Stimulated activated CD4-positive, alpha-beta T cell treated with anti-CD3 and anti-CD28 coated beads, Interleukin-2, amount 100 ng/mL, for 24 hours (primary cell): ENCODE results near the gene KCTD11.
A peak's percentile ranks its signal among the peaks of the same experiment; 100 is the strongest.

Source experiments
- DNase-seq, 2 donors: peaks; one replicate each; pipeline ENCODE4 v3.0.0-alpha.2; 2020

The KCTD11 gene

DNA sequence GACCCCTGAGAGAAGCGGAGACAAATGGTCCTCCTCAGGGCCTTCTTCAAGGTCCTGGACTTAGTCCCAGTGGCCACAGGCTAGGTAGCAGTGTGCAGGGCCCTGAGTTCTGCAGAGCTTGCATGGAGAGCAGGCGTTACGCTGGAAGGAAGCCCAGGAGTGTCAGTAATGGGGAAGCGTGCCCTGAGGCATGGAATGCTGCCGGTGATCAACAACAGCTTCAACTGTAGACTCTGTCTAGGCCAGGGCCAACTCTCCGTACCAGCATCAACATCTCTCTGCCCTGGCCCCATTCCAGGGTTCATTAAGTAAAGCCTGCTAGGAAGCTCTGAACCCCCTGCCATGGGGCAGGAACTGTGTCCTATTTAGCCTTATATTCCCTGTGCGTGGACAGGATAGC, 28.4 kb downstream of the KCTD11 start:
- DNase-seq, result no peak

DNA sequence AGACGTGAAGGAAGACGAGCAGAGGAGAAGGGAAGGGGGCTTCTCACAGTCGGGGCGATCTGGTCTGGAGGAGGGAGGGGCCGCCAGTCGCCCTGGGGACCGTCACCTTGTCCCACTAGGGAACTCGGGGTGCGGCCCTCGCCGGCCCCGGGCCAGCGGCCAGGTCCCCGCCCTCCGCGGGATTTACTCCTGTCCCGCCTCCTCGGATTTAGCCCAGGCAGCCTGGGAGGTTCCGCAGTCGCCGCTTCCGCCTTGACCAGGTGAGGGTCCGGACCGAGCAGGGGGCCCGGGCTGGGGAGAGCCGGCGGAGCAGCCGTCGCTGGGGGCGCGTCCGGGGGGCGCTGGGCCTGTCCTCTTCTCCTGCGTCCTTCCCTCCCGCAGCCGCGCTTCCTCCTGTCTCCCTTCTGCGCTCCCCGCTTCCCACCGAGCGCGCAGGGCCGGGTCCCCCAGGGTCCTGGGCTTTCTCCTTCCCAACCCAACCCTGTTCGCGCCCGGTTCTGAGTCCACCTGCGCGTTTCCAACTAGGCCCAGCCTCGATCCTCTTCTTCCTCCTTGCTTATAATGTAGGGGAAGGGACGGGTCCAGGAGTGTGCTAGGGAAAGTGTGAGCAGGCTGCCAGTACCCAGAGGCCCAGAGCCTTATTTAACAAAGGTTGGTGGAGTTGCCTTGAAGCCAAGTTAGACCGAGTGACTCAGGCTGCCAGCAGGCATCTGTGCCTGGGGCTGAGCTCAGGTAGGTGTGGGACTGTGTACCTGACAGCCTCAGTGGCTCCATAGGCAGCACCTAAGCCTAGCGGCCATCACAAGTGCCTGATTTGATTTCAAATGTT, 29.1 kb downstream of the KCTD11 start, which contains the start of gene TNK1:
Gene TNK1, plus strand, starts transcription at position 235 of the 829 bp plus-strand sequence. CDS start 1,838 bp downstream, outside the sequence.
- DNase-seq, result no peak

DNA sequence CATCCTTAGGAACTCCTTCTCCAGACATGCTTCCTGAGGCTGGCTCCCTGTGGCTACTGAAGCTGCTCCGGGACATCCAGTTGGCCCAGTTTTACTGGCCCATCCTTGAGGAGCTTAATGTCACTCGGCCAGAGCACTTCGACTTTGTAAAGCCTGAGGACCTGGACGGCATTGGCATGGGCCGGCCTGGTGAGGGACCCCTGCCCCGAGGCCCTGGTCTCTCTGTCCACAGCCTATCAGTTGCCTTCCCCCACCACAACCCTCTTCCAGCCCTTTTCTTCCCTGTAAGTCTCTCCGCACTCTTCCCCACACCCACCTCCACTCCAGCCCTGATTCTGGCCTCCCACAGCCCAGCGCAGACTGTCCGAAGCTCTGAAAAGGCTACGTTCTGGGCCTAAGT, 30.9 kb downstream of the KCTD11 start:
- no peak for DNase-seq

DNA sequence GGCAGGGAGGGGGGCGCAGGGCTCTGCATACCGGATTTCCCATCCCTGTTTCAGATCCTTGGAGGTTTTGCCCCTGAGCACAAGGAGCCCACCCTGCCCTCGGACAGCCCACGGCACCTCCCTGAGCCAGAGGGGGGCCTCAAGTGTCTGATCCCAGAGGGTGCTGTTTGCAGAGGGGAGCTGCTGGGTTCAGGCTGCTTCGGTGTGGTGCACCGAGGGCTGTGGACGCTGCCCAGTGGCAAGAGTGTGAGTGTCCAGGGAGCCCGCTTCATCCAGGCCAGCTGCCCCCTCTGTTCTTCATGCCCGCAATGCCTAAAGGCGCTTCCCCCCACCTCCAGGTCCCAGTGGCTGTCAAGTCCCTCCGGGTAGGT, 31.4 kb downstream of the KCTD11 start:
- DNase-seq, result no peak

DNA sequence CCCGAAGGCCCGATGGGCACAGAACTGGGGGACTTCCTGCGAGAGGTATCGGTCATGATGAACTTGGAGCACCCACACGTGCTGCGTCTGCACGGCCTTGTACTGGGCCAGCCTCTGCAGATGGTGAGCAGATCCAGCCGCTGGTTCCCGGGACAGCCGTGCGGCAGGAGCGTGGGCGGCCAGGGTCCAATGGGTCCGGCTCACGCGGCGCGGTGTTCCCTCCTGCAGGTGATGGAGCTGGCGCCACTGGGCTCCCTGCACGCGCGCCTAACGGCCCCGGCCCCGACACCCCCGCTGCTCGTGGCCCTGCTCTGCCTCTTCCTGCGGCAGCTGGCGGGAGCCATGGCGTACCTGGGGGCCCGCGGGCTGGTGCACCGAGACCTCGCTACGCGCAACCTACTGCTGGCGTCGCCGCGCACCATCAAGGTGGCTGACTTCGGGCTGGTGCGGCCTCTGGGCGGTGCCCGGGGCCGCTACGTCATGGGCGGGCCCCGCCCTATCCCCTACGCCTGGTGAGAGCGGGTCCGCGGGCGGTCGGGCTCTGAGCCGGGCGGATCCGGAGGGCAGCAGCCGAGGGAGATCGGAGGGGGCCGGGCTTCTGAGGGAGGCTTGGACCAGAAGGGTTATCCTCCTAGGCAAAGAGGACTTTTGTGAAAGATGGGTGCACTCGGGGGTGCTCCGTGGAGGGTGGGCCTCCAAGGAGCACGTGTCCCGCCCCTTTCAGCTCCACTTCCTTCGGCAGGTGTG, 32.0 kb downstream of the KCTD11 start:
- DNase-seq, result peak; percentile 77 to 83

DNA sequence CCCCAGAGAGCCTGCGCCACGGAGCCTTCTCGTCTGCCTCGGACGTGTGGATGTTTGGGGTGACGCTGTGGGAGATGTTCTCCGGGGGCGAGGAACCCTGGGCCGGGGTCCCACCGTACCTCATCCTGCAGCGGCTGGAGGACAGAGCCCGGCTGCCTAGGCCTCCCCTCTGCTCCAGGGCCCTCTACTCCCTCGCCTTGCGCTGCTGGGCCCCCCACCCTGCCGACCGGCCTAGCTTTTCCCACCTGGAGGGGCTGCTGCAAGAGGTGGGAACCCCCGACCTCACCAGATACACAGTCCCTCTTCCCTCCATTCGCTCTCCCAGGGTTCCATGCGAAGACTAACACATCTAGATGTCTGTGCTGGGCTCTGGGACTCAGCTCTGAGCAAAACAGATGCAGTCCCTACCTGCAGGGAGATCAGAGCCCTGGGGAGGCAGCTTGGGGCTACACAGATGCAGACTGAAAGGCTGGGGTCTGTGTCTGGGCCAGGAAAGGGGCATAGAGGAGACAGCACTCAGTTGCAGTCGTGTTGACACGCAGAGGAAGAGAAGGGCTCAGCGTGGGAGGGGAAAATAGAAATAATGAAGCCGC, 32.6 kb downstream of the KCTD11 start:
- DNase-seq, result no peak

DNA sequence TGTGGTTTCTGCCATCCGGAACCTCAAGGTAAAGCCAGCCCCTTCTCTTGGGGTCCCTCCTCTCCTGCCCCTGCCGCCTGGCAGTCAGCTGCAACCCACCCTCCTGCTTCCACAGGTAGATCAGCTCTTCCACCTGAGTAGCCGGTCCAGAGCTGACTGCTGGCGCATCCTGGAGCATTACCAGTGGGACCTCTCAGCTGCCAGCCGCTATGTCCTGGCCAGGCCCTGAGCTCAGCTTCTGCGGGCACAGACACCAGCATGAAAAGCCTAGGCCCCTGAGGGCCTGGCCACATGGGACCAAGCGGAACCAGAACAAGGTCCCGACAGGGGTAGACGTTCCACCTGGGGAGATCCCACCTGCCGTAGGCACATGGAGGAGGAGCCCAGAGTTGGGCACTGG, 36.9 kb downstream of the KCTD11 start:
- DNase-seq, result no peak

DNA sequence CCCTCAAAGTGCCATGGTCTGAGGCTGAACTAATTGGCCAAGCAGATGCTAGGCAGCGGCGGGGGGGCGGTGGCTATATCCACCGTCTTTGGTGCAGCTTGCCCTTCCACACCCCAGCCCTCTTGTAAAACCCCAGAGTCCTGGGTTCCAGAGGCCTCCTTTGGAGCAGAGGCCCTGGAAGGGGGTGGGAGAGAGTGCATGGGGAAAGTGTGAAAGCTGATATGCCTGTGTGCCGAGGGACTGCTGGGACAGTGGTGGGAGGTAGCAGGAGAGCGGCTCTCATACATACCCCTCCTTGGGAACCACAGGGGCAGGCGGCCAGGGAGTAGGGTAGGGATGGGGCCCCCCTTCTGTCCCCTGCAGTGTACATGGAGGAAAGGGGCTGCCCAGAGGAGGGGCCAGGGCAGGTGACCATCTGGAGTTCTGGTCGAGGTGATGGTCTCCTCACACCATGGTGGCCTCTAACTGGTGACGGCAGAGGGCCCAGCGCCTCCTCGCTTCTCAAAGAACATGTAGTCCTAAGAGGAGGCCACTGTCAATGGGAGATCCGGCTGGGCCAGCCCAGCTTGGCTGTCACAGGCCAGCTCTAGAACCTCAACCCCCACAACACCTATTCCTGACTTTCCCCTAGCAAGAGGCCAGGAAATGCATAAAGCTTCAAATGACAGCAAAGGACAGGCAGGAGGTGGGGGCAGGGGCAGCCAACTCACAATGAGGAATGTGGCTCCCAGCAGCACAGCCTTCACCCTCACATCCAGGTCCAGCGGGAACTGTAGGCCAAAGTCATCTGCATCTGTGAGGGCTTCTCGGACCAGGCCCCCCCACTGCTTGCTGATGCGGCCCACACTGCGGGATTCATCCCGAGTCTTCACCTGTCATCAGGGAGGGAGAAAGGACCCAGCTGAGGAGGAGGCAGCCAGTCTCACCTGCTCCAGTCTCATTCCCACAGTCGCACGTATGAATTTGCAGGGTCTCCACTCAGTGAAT, 38.3 kb downstream of the KCTD11 start:
- DNase-seq, result no peak

DNA sequence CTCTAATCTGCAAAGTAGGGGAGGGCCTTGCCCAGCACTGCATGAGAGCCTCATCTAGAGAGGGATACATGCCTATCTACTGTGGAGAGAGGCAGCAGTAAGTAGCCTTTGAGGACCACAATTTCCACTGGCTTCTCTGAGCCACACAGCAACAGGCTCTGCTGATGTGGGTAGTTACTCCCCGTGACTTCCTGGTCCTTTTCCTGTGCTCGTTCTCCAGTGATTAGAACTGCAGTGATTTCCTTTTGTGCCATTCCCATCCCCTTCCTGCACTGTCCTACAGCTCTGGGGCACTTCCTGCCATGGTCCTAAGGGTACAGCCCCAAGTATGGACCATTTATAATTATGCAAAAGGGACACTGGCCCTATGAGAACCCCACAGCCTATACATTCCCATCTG, 39.3 kb downstream of the KCTD11 start:
- DNase-seq, result no peak

DNA sequence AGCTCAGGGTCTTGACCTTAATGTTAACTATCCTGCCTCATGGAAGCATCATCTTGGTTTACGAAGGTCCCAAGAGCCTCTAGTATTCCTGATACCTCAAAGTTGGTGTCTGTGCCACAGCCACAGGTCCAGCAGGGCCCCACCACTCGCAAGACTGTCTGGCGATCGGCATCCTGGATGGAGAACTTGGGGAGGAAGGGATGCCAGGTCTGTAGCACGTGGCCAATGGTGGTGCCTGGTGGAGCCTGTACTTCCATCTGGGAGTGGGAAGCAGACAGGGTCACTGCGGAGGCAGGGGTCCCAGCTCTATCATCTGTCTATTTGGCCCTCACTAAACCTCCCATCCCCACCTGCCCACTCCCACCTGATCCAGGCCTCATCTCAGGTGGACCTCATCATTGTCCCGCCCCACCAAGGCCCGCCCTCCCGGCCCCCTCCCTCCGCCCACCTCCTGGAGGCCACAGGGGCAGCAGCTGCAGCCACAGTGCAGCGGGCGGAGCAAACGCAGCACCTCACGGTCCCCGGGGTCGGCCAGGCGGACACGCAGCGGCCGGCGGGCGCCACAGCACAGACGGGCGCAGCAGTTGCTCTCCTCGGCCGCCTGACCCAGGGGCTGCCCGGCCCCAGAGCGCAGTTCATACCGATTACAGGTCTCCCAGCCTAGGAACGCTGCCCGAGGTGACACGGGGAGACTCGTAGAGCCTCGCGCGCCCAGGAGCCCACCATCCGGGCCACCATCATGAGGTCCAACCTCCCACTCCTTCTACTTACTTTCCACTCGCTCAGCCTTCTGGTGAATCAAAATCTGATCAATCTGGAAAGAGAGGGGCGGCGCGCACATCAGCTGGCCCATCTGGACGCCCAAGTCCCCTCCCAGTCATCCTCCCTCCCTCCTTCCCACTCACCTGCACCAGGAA, 41.0 kb downstream of the KCTD11 start:
- DNase-seq, result no peak

DNA sequence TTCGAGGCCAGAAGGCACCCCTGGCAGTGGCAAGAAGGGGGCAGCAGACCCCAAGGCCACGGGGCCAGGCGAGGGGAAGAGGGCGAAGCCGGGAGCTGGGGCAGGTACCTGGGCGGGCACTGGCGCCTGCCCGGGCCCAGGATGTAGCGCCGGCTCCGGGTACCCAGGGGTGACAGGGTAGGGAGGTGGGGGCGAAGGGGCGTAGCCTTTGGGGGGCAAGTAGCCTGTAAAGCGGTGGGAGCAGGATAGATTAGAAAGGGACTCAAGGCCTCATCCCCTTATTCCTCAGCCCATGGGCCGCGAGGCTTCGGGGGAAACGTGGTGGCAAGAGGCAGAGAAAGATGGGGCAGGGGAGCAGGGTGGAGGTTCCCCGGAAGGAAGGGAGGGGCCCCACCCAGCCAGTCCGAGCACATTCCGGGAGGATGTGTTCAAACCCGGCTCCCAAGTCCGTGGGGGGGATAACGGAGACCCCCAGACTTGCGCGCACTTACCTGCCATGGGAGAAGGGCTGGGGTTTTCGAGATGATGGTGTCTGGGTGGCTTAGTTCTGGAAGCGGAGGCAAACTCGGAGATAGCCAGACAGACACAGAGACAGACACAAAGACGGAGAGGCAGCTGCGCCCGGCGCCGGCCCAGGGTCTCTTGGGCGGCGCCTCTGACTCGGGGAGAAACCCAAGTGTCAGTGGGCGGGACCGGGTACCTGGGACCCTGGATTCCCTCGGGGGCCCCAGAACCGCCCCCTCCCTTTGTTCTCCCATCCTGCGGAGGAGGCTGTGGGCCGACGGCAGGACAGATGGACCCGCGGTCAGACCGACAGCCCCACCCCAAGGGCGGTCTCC, 41.9 kb downstream of the KCTD11 start:
- DNase-seq, result peak; percentile 44 to 69

DNA sequence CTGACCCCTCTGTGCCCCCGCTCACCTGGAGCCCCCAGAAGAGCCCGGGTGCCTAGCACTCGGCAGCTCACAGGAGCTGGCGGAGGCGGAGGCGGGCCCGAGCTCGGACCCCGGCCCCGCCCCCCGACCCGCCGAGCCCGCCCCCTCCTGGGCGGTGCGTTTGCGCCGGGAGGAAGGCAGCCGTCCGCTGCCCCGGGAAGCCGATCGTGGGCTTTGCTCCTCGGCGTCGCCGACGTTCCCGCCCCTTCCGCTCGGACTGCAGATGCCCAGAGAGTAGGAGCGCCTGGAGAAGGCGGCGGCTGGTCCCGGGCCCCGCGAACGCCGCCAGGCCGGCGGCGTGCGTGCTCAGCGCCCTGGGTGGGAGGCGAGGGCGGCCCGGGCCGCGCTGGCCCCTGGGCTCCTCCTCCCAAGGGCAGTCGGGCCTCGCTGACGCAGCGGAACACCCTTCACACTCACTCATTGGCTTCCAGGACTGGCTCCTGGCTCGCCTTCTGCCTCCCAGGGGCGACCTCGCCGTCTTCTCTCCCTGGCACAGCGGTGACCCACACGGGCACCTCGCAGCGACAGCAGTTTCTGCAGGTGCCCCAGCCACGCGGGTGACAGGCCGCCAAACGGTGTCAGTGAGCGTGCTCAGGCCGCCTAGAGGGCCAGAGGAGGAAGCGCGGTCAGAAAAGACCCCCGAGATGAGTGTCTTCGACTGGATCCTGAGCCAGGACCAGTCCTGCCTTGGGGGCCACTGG, 42.7 kb downstream of the KCTD11 start, which contains the start of gene PLSCR3:
Gene PLSCR3, minus strand, starts transcription at position 74 of the 740 bp plus-strand sequence. CDS start 415 bp downstream, outside the sequence.
- DNase-seq, result peak; percentile 86 to 90

DNA sequence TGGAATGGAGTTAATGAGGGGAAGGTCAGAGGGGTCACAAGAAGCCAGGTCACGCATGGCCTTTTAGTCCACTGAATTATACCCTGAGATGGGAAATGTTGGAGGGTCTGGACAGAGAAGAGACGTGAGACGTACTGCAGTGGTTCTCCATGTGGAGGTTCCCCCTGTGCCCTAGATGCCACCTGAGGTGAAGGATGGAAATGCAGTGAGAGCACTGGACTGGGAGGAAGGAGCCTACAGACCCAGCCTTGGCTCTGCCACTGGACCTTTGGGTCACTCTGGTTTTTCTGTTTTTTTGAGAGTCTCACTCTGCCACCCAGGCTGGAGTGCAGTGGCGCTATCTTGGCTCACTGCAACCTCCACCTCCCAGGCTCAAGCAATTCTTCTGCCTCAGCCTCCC, 44.2 kb downstream of the KCTD11 start:
- no peak for DNase-seq

DNA sequence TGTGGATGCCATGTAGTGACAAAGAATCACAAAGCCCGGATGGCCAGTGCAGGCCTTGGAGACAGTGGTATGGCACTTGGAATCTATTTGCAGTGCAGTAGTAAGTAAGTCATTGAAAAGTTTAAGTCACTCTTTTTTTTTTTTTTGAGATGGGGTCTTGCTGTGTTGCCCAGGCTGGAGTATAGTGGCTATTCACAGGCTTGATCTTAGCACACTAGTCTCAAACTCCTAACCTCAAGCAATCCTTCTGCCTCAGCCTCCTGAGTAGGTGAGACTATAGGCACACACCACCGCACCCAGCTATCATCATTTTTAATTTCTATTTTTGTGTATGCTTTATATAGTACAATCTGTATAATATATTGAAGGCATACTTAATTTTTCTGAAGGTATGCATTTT, 46.6 kb downstream of the KCTD11 start:
- no peak for DNase-seq

DNA sequence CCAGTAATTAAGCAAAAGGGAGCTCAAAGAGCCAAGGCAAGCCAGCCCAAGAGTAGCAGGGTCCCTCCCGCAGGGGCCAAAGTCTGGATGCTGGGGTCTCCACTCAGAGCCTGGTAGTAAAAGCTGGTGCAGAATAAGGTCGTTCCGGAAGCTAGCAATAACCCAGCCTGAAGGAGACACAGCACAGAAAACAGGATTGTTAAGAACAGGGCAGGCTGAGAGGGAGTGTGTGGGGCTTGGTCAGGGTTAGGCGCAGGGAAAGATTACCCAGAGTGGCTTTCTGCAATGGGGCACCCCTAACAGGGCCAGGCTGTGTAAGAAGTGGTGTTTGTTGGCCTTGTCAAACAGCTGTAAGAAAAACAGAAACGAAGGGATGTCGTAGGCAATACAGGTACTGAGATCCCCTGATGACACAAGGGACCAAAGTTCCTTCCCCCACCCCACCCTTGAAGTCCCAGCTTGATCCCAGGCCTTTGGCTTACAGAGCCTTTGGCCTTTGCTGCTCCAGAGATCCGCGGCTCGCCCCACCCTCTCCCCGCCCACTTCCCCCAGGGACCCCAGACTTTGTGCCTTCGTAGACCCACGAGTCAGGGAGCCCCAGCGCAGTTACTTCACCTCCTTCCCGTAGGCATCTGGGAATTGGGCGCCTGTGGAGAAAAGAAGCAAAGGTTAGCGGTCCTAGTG, 51.2 kb downstream of the KCTD11 start:
- DNase-seq, result peak; percentile 27 to 34

DNA sequence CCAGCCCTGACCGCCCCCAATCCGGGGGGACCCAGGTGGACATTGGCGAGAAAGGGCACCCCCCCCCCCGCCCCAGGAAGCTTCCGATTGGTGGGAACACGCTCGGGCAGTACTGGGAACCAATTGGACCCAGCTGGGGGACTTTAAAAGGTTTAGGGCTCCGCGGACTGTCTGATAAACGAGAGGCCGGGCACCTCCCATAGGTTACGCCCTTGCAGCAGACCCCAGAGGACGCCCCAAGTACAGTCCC, 51.7 kb downstream of the KCTD11 start:
- no peak for DNase-seq

DNA sequence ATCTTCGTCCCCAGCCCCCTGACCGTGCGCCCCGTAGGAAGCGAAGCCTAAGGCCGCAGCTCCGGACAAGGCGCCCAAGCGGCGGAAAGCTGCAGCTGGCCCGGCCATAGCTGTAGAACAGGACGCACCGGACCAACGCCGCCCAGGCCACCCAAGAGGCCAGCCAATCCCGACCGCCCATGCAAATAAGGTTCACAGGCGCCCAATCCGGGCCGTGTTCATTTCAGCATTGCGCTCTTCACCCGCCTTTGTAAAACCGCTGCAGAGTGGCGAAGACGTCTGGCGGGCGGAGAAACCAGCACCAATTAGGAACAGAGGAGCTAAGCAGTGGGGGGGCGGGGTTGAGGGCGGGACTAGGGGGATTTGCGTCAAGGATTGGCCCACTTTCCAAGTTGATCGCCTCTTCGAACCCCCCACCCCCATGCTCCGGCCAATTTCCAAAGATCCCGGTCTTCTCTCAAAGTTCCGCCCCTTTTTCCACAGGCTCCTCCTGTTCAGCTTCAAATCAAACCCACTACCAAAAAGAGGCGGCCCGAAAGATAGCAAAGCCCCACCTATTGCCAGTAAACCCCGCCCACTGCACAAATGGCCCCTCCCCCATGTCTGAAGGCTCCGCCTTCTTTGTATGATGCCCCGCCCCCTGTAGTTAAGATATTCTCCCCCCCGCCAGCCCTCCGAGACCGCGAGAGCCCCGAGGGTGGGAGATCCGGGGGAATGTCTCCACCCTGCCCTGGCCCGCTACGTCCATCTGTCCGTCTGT, 52.2 kb downstream of the KCTD11 start, which contains the start of gene TMEM256:
Gene TMEM256, minus strand, starts transcription at position 121 of the 760 bp plus-strand sequence. Its CDS starts 13 bp downstream, at position 108.
- DNase-seq, result peak; percentile 94 to 95
